ENCODE results near the gene UTP25. TPM values are rescaled to one million over a fixed set of nuclear protein-coding genes. Genes with fewer than 3 reads are reported as not detected.

The UTP25 gene
- total RNA-seq, 1 experiment from 2014 or later, result 4.8 TPM

- Mint-ChIP-seq H3K9me3 (peaks cover 22% of the 10 kb centered on the region), H3K27ac (0 out of 2 replicates have a peak overlapping the region, but pooled peaks have one; percentile 32), H3K4me1 (peaks cover 33% of the 10 kb centered on the region), H3K4me3 (peak overlapping the region; percentile 30), H3K27me3 (ENCODE audit: low read depth) (no peaks in the 10 kb centered on the region), H3K36me3 (peaks cover 17% of the 10 kb centered on the region)
- ChIA-PET CTCF (interaction anchor here (0.6 to 4.1 kb wide), 6 partner anchors 13 to 512 kb away, joined by 3 to 28 read pairs (median 3); no protein-coding TSS in a partner anchor), POLR2A (no interaction called here)
- no peak for TF ChIP-seq ZNF138 (CRISPR knock-in tag; conservative IDR thresholded peaks at IDR 0.05)
- TF ChIP-seq, protein P1, sequence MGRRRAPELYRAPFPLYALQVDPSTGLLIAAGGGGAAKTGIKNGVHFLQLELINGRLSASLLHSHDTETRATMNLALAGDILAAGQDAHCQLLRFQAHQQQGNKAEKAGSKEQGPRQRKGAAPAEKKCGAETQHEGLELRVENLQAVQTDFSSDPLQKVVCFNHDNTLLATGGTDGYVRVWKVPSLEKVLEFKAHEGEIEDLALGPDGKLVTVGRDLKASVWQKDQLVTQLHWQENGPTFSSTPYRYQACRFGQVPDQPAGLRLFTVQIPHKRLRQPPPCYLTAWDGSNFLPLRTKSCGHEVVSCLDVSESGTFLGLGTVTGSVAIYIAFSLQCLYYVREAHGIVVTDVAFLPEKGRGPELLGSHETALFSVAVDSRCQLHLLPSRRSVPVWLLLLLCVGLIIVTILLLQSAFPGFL (CRISPR knock-in tag; IDR thresholded peaks at IDR 0.05; ENCODE audit: borderline replicate concordance), result no peak
- no peak for TF ChIP-seq JUN (CRISPR knock-in tag; IDR thresholded peaks at IDR 0.05)
- no peak for TF ChIP-seq E2F4 (CRISPR knock-in tag; IDR thresholded peaks at IDR 0.05; ENCODE audit: borderline replicate concordance, low read depth)
- TF ChIP-seq CBFB (CRISPR knock-in tag; IDR thresholded peaks at IDR 0.05; ENCODE audit: low read depth), result no peak
- DNase-seq (ENCODE audit: low spot score) (peak; percentile 33), ATAC-seq (peak; percentile 86)
Measured at GRCh38 chr1:209862391-209863356, 34.9 kb downstream of the UTP25 start.

DNA sequence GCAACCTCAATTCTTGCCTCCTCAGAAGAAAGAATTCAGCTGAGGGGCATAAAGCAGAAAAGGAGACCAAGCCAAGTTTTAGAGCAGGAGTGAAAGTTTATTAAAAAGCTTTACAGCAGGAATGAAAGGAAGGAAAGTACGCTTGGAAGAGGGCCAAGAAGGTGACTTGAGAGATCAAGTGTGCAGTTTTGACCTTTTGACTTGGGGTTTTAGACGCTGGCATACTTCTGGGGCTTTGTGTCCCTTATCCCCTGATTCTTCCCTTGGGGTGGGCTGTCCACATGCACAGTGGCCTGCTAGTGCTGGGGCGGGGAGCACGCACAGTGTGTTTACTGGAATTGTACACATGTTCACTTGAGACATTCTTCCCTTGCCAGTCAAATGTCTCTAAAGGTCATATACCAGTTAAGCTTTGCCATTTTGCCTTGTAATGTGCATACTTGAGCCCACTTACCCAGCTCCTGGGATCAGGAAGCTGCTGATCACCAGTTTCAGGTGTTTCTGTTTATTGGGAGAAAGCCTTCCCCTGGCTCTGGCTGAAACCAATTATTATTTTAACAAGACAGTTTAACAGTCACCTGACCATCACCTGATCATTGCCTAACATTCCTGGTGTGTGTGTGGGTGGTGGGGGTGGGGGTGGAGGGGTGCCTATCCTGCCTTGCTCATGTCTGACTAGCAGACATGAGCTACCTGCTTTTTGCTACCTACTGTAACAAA lies 36.2 kb downstream of the UTP25 start:
- ChIA-PET CTCF (interaction anchor here (0.6 to 4.1 kb wide), 4 partner anchors 12 to 448 kb away, joined by 3 to 28 read pairs (median 10); no protein-coding TSS in a partner anchor), POLR2A (no interaction called here)
- no peaks in the 10 kb centered on the region for H3K27me3 Mint-ChIP-seq (ENCODE audit: low read depth)
- no peak overlapping the region for H3K27ac Mint-ChIP-seq
- H3K9me3 Mint-ChIP-seq, result peaks cover 21% of the 10 kb centered on the region
- TF ChIP-seq ZNF281 (CRISPR knock-in tag; IDR thresholded peaks at IDR 0.05) (no peak), ERG (CRISPR knock-in tag; IDR thresholded peaks at IDR 0.05) (no peak), AFF4 (CRISPR knock-in tag; IDR thresholded peaks at IDR 0.05; ENCODE audit: borderline replicate concordance) (no peak), NR3C1 (CRISPR knock-in tag; conservative IDR thresholded peaks at IDR 0.05; ENCODE audit: low read depth) (no peak), ZNF317 (CRISPR knock-in tag; IDR thresholded peaks at IDR 0.05; ENCODE audit: borderline replicate concordance, low read depth) (no peak), JUN (CRISPR knock-in tag; IDR thresholded peaks at IDR 0.05) (no peak), SMAD3 (CRISPR knock-in tag; IDR thresholded peaks at IDR 0.05; ENCODE audit: borderline replicate concordance) (no peak), E2F1 (CRISPR knock-in tag; IDR thresholded peaks at IDR 0.05) (no peak)
- TF ChIP-seq, protein P1 (CRISPR knock-in tag; IDR thresholded peaks at IDR 0.05; ENCODE audit: borderline replicate concordance), result no peak
- TF ChIP-seq, protein P2, sequence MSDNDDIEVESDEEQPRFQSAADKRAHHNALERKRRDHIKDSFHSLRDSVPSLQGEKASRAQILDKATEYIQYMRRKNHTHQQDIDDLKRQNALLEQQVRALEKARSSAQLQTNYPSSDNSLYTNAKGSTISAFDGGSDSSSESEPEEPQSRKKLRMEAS (CRISPR knock-in tag; IDR thresholded peaks at IDR 0.05), result no peak
- no peak overlapping the region for H3K4me3 Mint-ChIP-seq
- H3K36me3 Mint-ChIP-seq, result peaks cover 13% of the 10 kb centered on the region
- peaks cover 33% of the 10 kb centered on the region for H3K4me1 Mint-ChIP-seq
- DNase-seq (ENCODE audit: low spot score) (no peak), ATAC-seq (no peak)
